ENCODE data around the gene FLAD1. TPM values are rescaled to one million over a fixed set of nuclear protein-coding genes. Genes with fewer than 3 reads are reported as not detected.

The FLAD1 gene
- total and polyA plus RNA-seq, 2 donors (not counting 1 experiment from before 2014, with no cell fraction given), result 11.8 to 24.9 TPM

DNA sequence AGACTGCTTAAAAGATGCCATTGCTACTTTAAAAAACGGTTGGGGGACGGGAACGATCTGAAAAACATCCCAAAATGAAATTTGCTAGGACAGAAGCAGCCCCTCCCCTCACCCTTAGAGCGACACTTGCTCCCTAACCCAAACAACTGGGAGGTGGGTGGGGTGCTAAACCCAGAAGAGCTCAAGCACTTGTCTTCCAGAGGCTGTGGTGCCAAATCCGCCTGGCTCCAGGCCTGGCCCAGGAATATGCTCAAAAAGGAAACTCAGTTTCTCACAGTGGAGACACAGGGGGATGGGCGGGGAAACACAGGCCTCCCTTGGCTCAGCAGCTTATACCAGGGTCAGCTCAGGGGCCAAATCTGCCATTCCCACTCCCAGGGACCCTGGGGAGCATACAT is 26.6 kb upstream of the FLAD1 start:
- H3K4me1 ChIP-seq (ENCODE audit: control insufficient read depth, extremely low read depth, insufficient read depth, low read length), result peaks cover 16% of the 10 kb centered on the region
- H3K9ac ChIP-seq (ENCODE audit: insufficient read depth, low read length), result no peak overlapping the region
- H3K27me3 ChIP-seq (ENCODE audit: control insufficient read depth, insufficient read depth, low read length), result no peaks in the 10 kb centered on the region
- H3K27ac ChIP-seq (ENCODE audit: insufficient read depth, low read length), result peak overlapping the region; percentile 81
- no peak for DNase-seq (ENCODE audit: low read depth in 2 of 2)
- H3K9me3 ChIP-seq (ENCODE audit: control insufficient read depth, insufficient read depth, low read depth, low read length), result no peaks in the 10 kb centered on the region
- TF ChIP-seq EZH2 (IDR thresholded peaks at IDR 0.05; ENCODE audit: low read length, missing control alignments), result no peak
- TF ChIP-seq, protein P1, sequence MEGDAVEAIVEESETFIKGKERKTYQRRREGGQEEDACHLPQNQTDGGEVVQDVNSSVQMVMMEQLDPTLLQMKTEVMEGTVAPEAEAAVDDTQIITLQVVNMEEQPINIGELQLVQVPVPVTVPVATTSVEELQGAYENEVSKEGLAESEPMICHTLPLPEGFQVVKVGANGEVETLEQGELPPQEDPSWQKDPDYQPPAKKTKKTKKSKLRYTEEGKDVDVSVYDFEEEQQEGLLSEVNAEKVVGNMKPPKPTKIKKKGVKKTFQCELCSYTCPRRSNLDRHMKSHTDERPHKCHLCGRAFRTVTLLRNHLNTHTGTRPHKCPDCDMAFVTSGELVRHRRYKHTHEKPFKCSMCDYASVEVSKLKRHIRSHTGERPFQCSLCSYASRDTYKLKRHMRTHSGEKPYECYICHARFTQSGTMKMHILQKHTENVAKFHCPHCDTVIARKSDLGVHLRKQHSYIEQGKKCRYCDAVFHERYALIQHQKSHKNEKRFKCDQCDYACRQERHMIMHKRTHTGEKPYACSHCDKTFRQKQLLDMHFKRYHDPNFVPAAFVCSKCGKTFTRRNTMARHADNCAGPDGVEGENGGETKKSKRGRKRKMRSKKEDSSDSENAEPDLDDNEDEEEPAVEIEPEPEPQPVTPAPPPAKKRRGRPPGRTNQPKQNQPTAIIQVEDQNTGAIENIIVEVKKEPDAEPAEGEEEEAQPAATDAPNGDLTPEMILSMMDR (conservative IDR thresholded peaks at IDR 0.05 in 1 of 2, IDR thresholded peaks at IDR 0.05 in 1 of 2; ENCODE audit: low read depth in 1 of 2, low read length in 2 of 2), result no peak
- no peaks in the 10 kb centered on the region for H4K20me1 ChIP-seq (ENCODE audit: control insufficient read depth, extremely low read depth, insufficient read depth, low read length)
- peaks cover 5% of the 10 kb centered on the region for H3K36me3 ChIP-seq (ENCODE audit: control insufficient read depth, insufficient read depth, low read length)
- H3K4me3 ChIP-seq (replicated peaks in 1 of 4; ENCODE audit: control extremely low read depth in 1 of 4, insufficient read depth in 1 of 4, low read depth in 3 of 4, low read length in 4 of 4), result peak overlapping the region in 3 of 4 experiments; percentile 67 to 83 (median 77)
- H3K79me2 ChIP-seq (ENCODE audit: control insufficient read depth, insufficient read depth, low read length), result peaks cover 11% of the 10 kb centered on the region
- peak overlapping the region; percentile 99 for H3K4me2 ChIP-seq (ENCODE audit: extremely low read depth, insufficient read depth, low read length)
- H2AFZ ChIP-seq (ENCODE audit: low read length), result peak overlapping the region; percentile 0

DNA sequence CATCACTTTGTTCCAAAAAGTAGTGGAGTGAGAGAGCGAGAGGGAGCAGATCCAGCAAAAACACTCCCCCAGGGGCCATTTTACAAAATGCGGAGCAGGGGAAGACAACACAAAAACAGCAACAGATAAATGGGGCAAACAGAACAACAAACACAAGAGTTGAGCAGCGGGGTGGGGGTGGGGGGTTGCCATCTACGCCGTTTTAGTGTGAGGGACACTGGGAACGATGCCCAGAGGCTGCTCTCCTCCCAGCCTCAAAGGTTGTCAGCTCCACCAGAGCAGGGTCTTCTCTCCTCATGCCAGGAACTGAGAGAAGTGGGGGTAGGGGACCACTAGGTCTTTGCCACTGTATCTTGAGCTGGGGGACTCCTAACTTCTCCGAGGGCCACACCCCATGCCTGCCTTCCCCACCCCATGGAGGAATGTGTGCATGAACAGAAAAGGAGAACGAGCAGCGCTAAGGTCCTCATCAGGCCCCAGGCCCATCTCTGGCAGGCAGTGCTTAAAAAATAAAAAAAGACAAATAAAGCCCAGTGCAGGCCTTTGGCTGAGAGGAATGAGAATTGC is 26.0 kb upstream of the FLAD1 start:
- H3K9me3 ChIP-seq (ENCODE audit: control insufficient read depth, insufficient read depth, low read depth, low read length), result no peaks in the 10 kb centered on the region
- TF ChIP-seq, protein P1 (conservative IDR thresholded peaks at IDR 0.05 in 1 of 2, IDR thresholded peaks at IDR 0.05 in 1 of 2; ENCODE audit: low read depth in 1 of 2, low read length in 2 of 2), result no peak
- no peak for TF ChIP-seq EZH2 (IDR thresholded peaks at IDR 0.05; ENCODE audit: low read length, missing control alignments)
- peaks cover 5% of the 10 kb centered on the region for H3K36me3 ChIP-seq (ENCODE audit: control insufficient read depth, insufficient read depth, low read length)
- no peak overlapping the region for H3K9ac ChIP-seq (ENCODE audit: insufficient read depth, low read length)
- H3K4me3 ChIP-seq (replicated peaks in 1 of 4; ENCODE audit: control extremely low read depth in 1 of 4, insufficient read depth in 1 of 4, low read depth in 3 of 4, low read length in 4 of 4), result no peak overlapping the region
- H3K27me3 ChIP-seq (ENCODE audit: control insufficient read depth, insufficient read depth, low read length), result no peaks in the 10 kb centered on the region
- no peak overlapping the region for H3K4me2 ChIP-seq (ENCODE audit: extremely low read depth, insufficient read depth, low read length)
- DNase-seq (ENCODE audit: low read depth in 2 of 2), result peak in 1 of 2 donors; percentile 16
- peaks cover 16% of the 10 kb centered on the region for H3K4me1 ChIP-seq (ENCODE audit: control insufficient read depth, extremely low read depth, insufficient read depth, low read length)
- H3K27ac ChIP-seq (ENCODE audit: insufficient read depth, low read length), result peak overlapping the region; percentile 16
- H4K20me1 ChIP-seq (ENCODE audit: control insufficient read depth, extremely low read depth, insufficient read depth, low read length), result no peaks in the 10 kb centered on the region
- H3K79me2 ChIP-seq (ENCODE audit: control insufficient read depth, insufficient read depth, low read length), result peaks cover 11% of the 10 kb centered on the region
- no peak overlapping the region for H2AFZ ChIP-seq (ENCODE audit: low read length)

DNA sequence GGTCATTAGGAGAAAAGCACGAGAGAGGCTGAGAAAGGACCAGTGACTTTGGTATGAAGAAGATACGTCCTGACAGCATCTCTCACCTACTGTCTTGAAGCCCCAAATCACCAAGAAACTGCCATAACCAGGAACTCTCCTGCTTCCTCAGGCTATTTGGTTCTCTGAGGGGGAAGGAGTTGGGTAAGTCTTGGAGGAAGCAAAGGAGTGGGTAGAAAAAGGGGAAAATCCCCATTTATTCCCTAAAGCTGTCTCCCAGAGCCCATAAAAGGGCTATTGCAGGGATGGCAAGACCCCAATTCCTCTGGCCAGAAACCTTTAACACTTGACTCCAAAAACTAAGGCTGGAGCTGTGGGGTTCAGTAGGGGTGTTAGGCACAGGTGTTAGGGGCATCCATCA is 25.1 kb upstream of the FLAD1 start:
- H3K36me3 ChIP-seq (ENCODE audit: control insufficient read depth, insufficient read depth, low read length), result peaks cover 6% of the 10 kb centered on the region
- no peak overlapping the region for H3K4me2 ChIP-seq (ENCODE audit: extremely low read depth, insufficient read depth, low read length)
- no peaks in the 10 kb centered on the region for H4K20me1 ChIP-seq (ENCODE audit: control insufficient read depth, extremely low read depth, insufficient read depth, low read length)
- TF ChIP-seq EZH2 (IDR thresholded peaks at IDR 0.05; ENCODE audit: low read length, missing control alignments), result no peak
- TF ChIP-seq, protein P1 (conservative IDR thresholded peaks at IDR 0.05 in 1 of 2, IDR thresholded peaks at IDR 0.05 in 1 of 2; ENCODE audit: low read depth in 1 of 2, low read length in 2 of 2), result no peak
- no peak overlapping the region for H3K27ac ChIP-seq (ENCODE audit: insufficient read depth, low read length)
- no peaks in the 10 kb centered on the region for H3K9me3 ChIP-seq (ENCODE audit: control insufficient read depth, insufficient read depth, low read depth, low read length)
- no peaks in the 10 kb centered on the region for H3K27me3 ChIP-seq (ENCODE audit: control insufficient read depth, insufficient read depth, low read length)
- no peak overlapping the region for H3K4me3 ChIP-seq (replicated peaks in 1 of 4; ENCODE audit: control extremely low read depth in 1 of 4, insufficient read depth in 1 of 4, low read depth in 3 of 4, low read length in 4 of 4)
- DNase-seq (ENCODE audit: low read depth in 2 of 2), result no peak
- peaks cover 11% of the 10 kb centered on the region for H3K79me2 ChIP-seq (ENCODE audit: control insufficient read depth, insufficient read depth, low read length)
- peaks cover 16% of the 10 kb centered on the region for H3K4me1 ChIP-seq (ENCODE audit: control insufficient read depth, extremely low read depth, insufficient read depth, low read length)
- no peak overlapping the region for H2AFZ ChIP-seq (ENCODE audit: low read length)
- no peak overlapping the region for H3K9ac ChIP-seq (ENCODE audit: insufficient read depth, low read length)

All from fibroblast of lung (primary cell).